ENCODE measurements around the gene IGFL4. TPM values are rescaled to one million over a fixed set of nuclear protein-coding genes. Genes with fewer than 3 reads are reported as not detected.

IGFL4 gene
- total and polyA plus RNA-seq, 2 of the 13 experiments (the other 11 are each of a cell fraction or from before 2014, with no cell fraction given) = 1.2 to 1.4 TPM

- TF ChIP-seq, protein P1, sequence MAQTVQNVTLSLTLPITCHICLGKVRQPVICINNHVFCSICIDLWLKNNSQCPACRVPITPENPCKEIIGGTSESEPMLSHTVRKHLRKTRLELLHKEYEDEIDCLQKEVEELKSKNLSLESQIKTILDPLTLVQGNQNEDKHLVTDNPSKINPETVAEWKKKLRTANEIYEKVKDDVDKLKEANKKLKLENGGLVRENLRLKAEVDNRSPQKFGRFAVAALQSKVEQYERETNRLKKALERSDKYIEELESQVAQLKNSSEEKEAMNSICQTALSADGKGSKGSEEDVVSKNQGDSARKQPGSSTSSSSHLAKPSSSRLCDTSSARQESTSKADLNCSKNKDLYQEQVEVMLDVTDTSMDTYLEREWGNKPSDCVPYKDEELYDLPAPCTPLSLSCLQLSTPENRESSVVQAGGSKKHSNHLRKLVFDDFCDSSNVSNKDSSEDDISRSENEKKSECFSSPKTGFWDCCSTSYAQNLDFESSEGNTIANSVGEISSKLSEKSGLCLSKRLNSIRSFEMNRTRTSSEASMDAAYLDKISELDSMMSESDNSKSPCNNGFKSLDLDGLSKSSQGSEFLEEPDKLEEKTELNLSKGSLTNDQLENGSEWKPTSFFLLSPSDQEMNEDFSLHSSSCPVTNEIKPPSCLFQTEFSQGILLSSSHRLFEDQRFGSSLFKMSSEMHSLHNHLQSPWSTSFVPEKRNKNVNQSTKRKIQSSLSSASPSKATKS (CRISPR knock-in tag; IDR thresholded peaks at IDR 0.05) = no peak
- no peak for TF ChIP-seq KLF15 (CRISPR knock-in tag; IDR thresholded peaks at IDR 0.05; ENCODE audit: borderline replicate concordance)
Observed at GRCh38 chr19:46040952-46041500, at the start of gene IGFL4 (continued).

DNA sequence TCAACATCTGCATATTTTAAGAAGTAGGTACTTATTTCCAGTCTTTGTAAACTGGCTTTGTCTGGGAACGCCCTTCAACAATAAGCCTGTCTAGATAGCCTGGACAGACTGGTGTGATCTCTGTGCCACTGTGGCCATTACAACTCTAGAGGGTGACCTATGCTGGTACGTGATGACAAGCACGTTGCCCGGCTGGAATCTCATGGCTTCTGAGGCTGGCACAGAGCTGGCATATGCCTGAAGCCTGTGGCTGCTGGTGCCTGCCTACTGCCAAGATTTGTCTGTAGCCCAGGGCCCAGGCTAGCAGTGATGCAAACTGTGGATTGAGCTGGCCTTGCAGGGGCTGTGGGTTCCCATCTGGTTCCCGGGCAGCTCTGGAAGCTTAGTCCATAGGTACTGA is 49.6 kb upstream of the IGFL4 start:
- no peaks in the 10 kb centered on the region for H3K4me1 ChIP-seq (ENCODE audit: insufficient read depth, low read length)
- ATAC-seq = no peak
- H3K4me2 ChIP-seq (ENCODE audit: low read depth, low read length) = no peak overlapping the region
- H3K9ac ChIP-seq (ENCODE audit: insufficient read depth, low read depth, low read length) = no peak overlapping the region
- no TSS peak for BruUV-seq (replicated peaks)
- no peak overlapping the region for H2AFZ ChIP-seq (ENCODE audit: low read length)
- peaks cover 0 to 7% of the 10 kb centered on the region in 2 experiments; a peak in 1 of 5 replicates for H3K27me3 ChIP-seq (ENCODE audit: control insufficient read depth in 1 of 2, insufficient read depth in 2 of 2, low read length in 2 of 2)
- no peaks in the 10 kb centered on the region for H3K79me2 ChIP-seq (ENCODE audit: insufficient read depth, low read length)
- ChIA-PET POLR2A (no interaction called here), CTCF (ENCODE audit: low intra/inter-chr PET ratio, low total read pairs) (no interaction called here)
- WGBS (ENCODE audit: low lambda C conversion rate) = under 1% methylated on average over 5 of the region's 5 CpGs
- intact Hi-C loops (cut with micrococcal nuclease; ENCODE audit: unreplicated experiment) = no loop called here
- no peaks in the 10 kb centered on the region for H3K36me3 ChIP-seq (replicated peaks in 1 of 2; ENCODE audit: control insufficient read depth in 1 of 2, insufficient read depth in 2 of 2, low read length in 2 of 2)
- no peak for FAIRE-seq
- H3K4me3 ChIP-seq (replicated peaks in 1 of 3; ENCODE audit: insufficient read depth in 1 of 3, low read depth in 2 of 3, low read length in 3 of 3) = no peak overlapping the region
- no peak for TF ChIP-seq ZBTB3 (CRISPR knock-in tag; IDR thresholded peaks at IDR 0.05; ENCODE audit: borderline replicate concordance, low read depth)
- no peak overlapping the region for H3K27ac ChIP-seq (ENCODE audit: extremely low read length, insufficient read depth, low read length)
- in situ Hi-C loops (cut with HindIII; ENCODE audit: extremely low pct_ligation_motif_present, low pct_unique_long_range_greater_than_20kb) = no loop called here
- H4K20me1 ChIP-seq (ENCODE audit: insufficient read depth, low read length) = no peaks in the 10 kb centered on the region
- DNase-seq (ENCODE audit: low spot score) = no peak
- H3K9me3 ChIP-seq (ENCODE audit: low read length) = peaks cover 15% of the 10 kb centered on the region; the same call in 1 of the 2 replicates

- intact Hi-C loops (cut with micrococcal nuclease; ENCODE audit: unreplicated experiment) = no loop called here
- ATAC-seq = no peak
- CTCF ChIA-PET (ENCODE audit: low intra/inter-chr PET ratio, low total read pairs) = no interaction called here
Observed at GRCh38 chr19:46089432-46089831, 48.6 kb upstream of the IGFL4 start.

More at GRCh38 chr19:46089432-46089831, 48.6 kb upstream of the IGFL4 start:
- Histone ChIP-seq H3K4me1 (ENCODE audit: insufficient read depth, low read length) (no peaks in the 10 kb centered on the region), H2AFZ (ENCODE audit: low read length) (no peak overlapping the region), H3K4me2 (ENCODE audit: low read depth, low read length) (no peak overlapping the region), H4K20me1 (ENCODE audit: insufficient read depth, low read length) (no peaks in the 10 kb centered on the region), H3K36me3 (replicated peaks in 1 of 2; ENCODE audit: control insufficient read depth in 1 of 2, insufficient read depth in 2 of 2, low read length in 2 of 2) (no peaks in the 10 kb centered on the region), H3K79me2 (ENCODE audit: insufficient read depth, low read length) (no peaks in the 10 kb centered on the region), H3K4me3 (replicated peaks in 1 of 3; ENCODE audit: insufficient read depth in 1 of 3, low read depth in 2 of 3, low read length in 3 of 3) (no peak overlapping the region), H3K9me3 (ENCODE audit: low read length) (peaks cover 15% of the 10 kb centered on the region; the same call in 1 of the 2 replicates), H3K9ac (ENCODE audit: insufficient read depth, low read depth, low read length) (no peak overlapping the region), H3K27me3 (ENCODE audit: control insufficient read depth in 1 of 2, insufficient read depth in 2 of 2, low read length in 2 of 2) (peaks cover 0 to 7% of the 10 kb centered on the region in 2 experiments; a peak in 1 of 5 replicates), H3K27ac (ENCODE audit: extremely low read length, insufficient read depth, low read length) (no peak overlapping the region)
- WGBS (ENCODE audit: low lambda C conversion rate) = 8% methylated on average over 1 of the region's 1 CpG
- POLR2A ChIA-PET = no interaction called here
- no peak for TF ChIP-seq ZMYM3 (CRISPR knock-in tag; IDR thresholded peaks at IDR 0.05)
- DNase-seq (ENCODE audit: low spot score) (no peak), FAIRE-seq (no peak)
- BruUV-seq (replicated peaks) = no TSS peak
- in situ Hi-C loops (cut with HindIII; ENCODE audit: extremely low pct_ligation_motif_present, low pct_unique_long_range_greater_than_20kb) = no loop called here
